Panc1 (cell line): ENCODE results near the gene CYB5R3.
"Not testable (repeated sequence)": the region's sequence is repeated elsewhere in the genome, so short reads cannot be mapped to it uniquely, and the experiment has no call there.

ENCODE experiments used
- POLR2AphosphoS5 ChIP-seq: IDR thresholded peaks from 2 replicates; pipeline ENCODE4 v1.6.1; 2012; ENCODE audit warnings: mild to moderate bottlenecking, low read depth, low read length, moderate library complexity
- SIN3A ChIP-seq: IDR thresholded peaks from 2 replicates; pipeline ENCODE4 v1.6.1; 2012; ENCODE audit warnings: low read depth, mild to moderate bottlenecking, low read length, moderate library complexity, borderline replicate concordance; ENCODE audit not compliant: insufficient read depth
- TCF7L2 ChIP-seq: IDR thresholded peaks from 2 replicates; pipeline ENCODE4 v1.6.1; 2011; ENCODE audit warnings: mild to moderate bottlenecking, low read depth, low read length, inconsistent platforms
- TF ChIP-seq, protein P1 (sequence below): fragments of 450-650 bp; IDR thresholded peaks from 2 replicates; pipeline ENCODE4 v1.5.1; 2017; ENCODE audit warnings: mild to moderate bottlenecking
- TF ChIP-seq, protein P2 (sequence below), 2 experiments: IDR thresholded peaks; 2 replicates each; pipeline ENCODE4 v1.6.1; 2011 to 2012; ENCODE audit warnings: low read depth in 2 of 2, control low read depth in 1 of 2, low read length in 1 of 2, mild to moderate bottlenecking in 1 of 2, moderate library complexity in 1 of 2; ENCODE audit not compliant: insufficient read depth in 1 of 2

- TF ChIP-seq, protein P1, sequence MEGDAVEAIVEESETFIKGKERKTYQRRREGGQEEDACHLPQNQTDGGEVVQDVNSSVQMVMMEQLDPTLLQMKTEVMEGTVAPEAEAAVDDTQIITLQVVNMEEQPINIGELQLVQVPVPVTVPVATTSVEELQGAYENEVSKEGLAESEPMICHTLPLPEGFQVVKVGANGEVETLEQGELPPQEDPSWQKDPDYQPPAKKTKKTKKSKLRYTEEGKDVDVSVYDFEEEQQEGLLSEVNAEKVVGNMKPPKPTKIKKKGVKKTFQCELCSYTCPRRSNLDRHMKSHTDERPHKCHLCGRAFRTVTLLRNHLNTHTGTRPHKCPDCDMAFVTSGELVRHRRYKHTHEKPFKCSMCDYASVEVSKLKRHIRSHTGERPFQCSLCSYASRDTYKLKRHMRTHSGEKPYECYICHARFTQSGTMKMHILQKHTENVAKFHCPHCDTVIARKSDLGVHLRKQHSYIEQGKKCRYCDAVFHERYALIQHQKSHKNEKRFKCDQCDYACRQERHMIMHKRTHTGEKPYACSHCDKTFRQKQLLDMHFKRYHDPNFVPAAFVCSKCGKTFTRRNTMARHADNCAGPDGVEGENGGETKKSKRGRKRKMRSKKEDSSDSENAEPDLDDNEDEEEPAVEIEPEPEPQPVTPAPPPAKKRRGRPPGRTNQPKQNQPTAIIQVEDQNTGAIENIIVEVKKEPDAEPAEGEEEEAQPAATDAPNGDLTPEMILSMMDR, result not testable (repeated sequence)
- not testable (repeated sequence) for TF ChIP-seq POLR2AphosphoS5, SIN3A, TCF7L2
- TF ChIP-seq, protein P2, sequence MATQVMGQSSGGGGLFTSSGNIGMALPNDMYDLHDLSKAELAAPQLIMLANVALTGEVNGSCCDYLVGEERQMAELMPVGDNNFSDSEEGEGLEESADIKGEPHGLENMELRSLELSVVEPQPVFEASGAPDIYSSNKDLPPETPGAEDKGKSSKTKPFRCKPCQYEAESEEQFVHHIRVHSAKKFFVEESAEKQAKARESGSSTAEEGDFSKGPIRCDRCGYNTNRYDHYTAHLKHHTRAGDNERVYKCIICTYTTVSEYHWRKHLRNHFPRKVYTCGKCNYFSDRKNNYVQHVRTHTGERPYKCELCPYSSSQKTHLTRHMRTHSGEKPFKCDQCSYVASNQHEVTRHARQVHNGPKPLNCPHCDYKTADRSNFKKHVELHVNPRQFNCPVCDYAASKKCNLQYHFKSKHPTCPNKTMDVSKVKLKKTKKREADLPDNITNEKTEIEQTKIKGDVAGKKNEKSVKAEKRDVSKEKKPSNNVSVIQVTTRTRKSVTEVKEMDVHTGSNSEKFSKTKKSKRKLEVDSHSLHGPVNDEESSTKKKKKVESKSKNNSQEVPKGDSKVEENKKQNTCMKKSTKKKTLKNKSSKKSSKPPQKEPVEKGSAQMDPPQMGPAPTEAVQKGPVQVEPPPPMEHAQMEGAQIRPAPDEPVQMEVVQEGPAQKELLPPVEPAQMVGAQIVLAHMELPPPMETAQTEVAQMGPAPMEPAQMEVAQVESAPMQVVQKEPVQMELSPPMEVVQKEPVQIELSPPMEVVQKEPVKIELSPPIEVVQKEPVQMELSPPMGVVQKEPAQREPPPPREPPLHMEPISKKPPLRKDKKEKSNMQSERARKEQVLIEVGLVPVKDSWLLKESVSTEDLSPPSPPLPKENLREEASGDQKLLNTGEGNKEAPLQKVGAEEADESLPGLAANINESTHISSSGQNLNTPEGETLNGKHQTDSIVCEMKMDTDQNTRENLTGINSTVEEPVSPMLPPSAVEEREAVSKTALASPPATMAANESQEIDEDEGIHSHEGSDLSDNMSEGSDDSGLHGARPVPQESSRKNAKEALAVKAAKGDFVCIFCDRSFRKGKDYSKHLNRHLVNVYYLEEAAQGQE (IDR thresholded peaks at IDR 0.05; ENCODE audit: insufficient read depth in 1 of 2, low read depth in 2 of 2, low read length in 1 of 2), result not testable (repeated sequence)
These were observed 78.6 kb downstream of the CYB5R3 start for GRCh38 chr22:42570580-42570979.
